Kidney (tissue), 14 donors: ENCODE data around the gene UBXN6. TPM values are rescaled to one million over a fixed set of nuclear protein-coding genes. Genes with fewer than 3 reads are reported as not detected.
A peak's percentile ranks its signal among the peaks of the same experiment; 100 is the strongest.

Experiments
- DNase-seq, 5 donors: peaks; one replicate each; pipeline ENCODE4 v3.0.0-alpha.2; 2013 to 2020
- FAIRE-seq: peaks from 2 replicates; lab custom pipeline; 2012; peaks lifted over from hg19 to GRCh38; lab: Jason Lieb, UNC
- H3K27ac ChIP-seq, 2 donors: one replicate each; pipeline ENCODE4 v1.7.0; 2013; ENCODE audit warnings: low read depth in 2 of 2, low read length in 2 of 2, inconsistent platforms in 1 of 2
- H3K27me3 ChIP-seq: one replicate; pipeline ENCODE4 v1.7.1; 2013; ENCODE audit warnings: low read length, inconsistent platforms; ENCODE audit not compliant: control insufficient read depth, insufficient read depth
- H3K36me3 ChIP-seq, 3 donors: one replicate each; pipeline versions ENCODE4 v1.7.0 to v1.7.1; 2013; ENCODE audit warnings: low read length in 3 of 3, control low read depth in 1 of 3, inconsistent platforms in 1 of 3; ENCODE audit not compliant: insufficient read depth in 3 of 3, control insufficient read depth in 2 of 3
- H3K4me1 ChIP-seq, 3 donors: one replicate each; pipeline versions ENCODE4 v1.7.0 to v1.7.1; 2013; ENCODE audit warnings: low read length in 3 of 3, inconsistent platforms in 1 of 3, low read depth in 1 of 3; ENCODE audit not compliant: control insufficient read depth in 2 of 3, insufficient read depth in 2 of 3
- H3K4me3 ChIP-seq, 3 donors: one replicate each; pipeline versions ENCODE4 v1.7.0 to v1.8.1; 2013; ENCODE audit warnings: low read length in 3 of 3, control low read depth in 1 of 3, inconsistent platforms in 1 of 3
- H3K9ac ChIP-seq, 3 donors: one replicate each; pipeline versions ENCODE4 v1.7.0 to v1.7.1; 2013; ENCODE audit warnings: low read length in 3 of 3, control low read depth in 1 of 3, inconsistent platforms in 1 of 3
- H3K9me3 ChIP-seq, 3 donors: one replicate each; pipeline versions ENCODE4 v1.7.0 to v1.7.1; 2013; ENCODE audit warnings: low read length in 3 of 3, control low read depth in 1 of 3, inconsistent platforms in 1 of 3; ENCODE audit not compliant: control insufficient read depth in 2 of 3, insufficient read depth in 1 of 3
- intact Hi-C: fragments of 100-400 bp; cut with DNase I; formaldehyde crosslinking; loops from one replicate; pipeline ENCODE4 v1.11.1; 2022
- polyA plus RNA-seq: library from polyadenylated mRNA; stranded (reverse); fragments of 350-450 nt; fragmentation: Illumina TruSeq; extraction: RNeasy Lipid Tissue Mini Kit (QIAGEN cat#74804); gene quantifications from one replicate; pipeline ENCODE4 v1.2.3, GENCODE V29; 2014; ENCODE audit warnings: low read depth, low replicate concordance; ENCODE audit not compliant: insufficient read depth
- total RNA-seq: library from RNA; stranded (reverse); fragmentation: NEBNext Ultra II Directional; extraction: Animal tissue kit (Norgen Biotek cat#: 25700); gene quantifications from one replicate; pipeline ENCODE4 v1.2.1, GENCODE V29; 2021
- TF ChIP-seq, protein P1 (sequence below): IDR thresholded peaks from 3 replicates; pipeline ENCODE4 v1.5.1; 2012; ENCODE audit warnings: mild to moderate bottlenecking, moderate library complexity, borderline replicate concordance; ENCODE audit not compliant: insufficient read depth; ENCODE audit errors: extremely low read depth
- donor health status: control.
- donor health status: control.
- donor health status: control.
- donor health status: control.
- donor health status: control.
- donor health status: DM: yes; HTN: yes; CAD: no.
- donor health status: Normal renal cell carcinoma (clear cell type).

The UBXN6 gene
- total and polyA plus RNA-seq, 2 donors from 2014 or later: 110 to 177 TPM

DNA sequence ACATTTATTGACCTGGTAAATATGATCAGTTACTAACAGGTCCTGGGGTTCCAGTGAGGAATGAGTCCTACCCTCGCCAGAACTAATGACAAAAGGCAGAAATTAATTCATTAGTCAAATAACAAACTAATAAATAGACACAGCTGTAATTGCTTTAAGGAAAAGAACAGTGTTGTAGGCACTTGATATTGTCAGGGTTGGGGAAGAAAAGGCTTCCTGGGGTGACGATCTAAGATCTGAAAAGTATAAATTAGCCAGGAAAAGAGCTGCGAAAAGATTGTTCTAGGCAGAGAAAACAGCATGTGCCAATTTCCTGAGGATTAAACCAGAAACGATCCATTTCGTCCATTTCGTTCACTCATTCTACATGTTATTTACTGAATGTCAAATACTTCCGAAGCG lies 55.8 kb downstream of the UBXN6 start:
- H3K9ac ChIP-seq: peak overlapping the region; percentile 71 to 76 (median 75)
- no peaks in the 10 kb centered on the region for H3K27me3 ChIP-seq
- peak overlapping the region; percentile 61 to 80 (median 75) for H3K4me3 ChIP-seq
- no peak for FAIRE-seq
- intact Hi-C loops: no loop called here
- H3K36me3 ChIP-seq: peaks cover 0 to 6% (median 0%) of the 10 kb centered on the region in 3 donors
- TF ChIP-seq, protein P1, sequence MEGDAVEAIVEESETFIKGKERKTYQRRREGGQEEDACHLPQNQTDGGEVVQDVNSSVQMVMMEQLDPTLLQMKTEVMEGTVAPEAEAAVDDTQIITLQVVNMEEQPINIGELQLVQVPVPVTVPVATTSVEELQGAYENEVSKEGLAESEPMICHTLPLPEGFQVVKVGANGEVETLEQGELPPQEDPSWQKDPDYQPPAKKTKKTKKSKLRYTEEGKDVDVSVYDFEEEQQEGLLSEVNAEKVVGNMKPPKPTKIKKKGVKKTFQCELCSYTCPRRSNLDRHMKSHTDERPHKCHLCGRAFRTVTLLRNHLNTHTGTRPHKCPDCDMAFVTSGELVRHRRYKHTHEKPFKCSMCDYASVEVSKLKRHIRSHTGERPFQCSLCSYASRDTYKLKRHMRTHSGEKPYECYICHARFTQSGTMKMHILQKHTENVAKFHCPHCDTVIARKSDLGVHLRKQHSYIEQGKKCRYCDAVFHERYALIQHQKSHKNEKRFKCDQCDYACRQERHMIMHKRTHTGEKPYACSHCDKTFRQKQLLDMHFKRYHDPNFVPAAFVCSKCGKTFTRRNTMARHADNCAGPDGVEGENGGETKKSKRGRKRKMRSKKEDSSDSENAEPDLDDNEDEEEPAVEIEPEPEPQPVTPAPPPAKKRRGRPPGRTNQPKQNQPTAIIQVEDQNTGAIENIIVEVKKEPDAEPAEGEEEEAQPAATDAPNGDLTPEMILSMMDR: no peak
- H3K9me3 ChIP-seq: no peaks in the 10 kb centered on the region
- DNase-seq: no peak
- H3K27ac ChIP-seq: peak overlapping the region; percentile 86 to 93
- peaks cover 0 to 28% (median 27%) of the 10 kb centered on the region in 3 donors for H3K4me1 ChIP-seq

DNA sequence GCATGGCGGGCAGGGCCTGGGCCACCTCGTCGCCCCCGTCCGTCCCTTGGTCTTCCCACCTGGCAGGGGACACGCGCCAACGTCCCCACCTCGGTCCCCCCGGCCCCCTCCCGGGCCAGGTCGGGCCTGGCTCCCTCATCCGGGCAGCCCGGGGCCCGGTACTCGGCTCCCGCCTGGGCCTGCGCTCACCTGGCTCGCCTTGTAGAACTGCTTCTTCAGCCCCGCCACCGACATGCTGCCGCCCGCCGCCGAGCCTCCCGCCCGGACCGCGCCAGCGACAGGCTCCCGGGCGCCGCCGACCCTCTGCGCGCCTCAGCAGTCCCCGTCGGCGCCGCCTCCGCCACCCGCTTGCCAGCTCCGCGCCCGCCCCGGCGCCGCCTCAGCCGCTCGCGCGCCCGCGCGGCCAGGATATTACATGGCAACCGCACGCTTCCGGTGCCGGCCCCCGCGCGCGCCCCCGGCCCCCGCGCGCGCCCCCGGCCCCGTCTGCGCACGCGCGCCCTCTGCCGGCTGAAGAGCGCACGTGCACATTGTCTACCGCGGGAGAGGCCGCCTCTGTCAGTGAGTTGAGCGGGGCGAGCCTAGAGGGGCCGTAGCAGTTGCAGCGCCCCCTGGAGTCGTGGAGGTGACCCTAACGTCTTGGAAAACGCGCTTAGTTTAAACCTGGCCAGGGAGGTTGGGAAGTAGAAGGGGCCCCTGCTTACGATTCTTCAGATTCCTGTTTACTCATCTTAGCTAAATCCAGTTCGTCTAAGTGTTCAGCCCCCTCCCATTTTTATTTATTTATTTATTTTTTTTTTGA lies 57.3 kb downstream of the UBXN6 start, which contains the start of gene SH3GL1:
Gene SH3GL1, minus strand, starts transcription at position 413 of the 802 bp plus-strand sequence. Its CDS starts 179 bp downstream, at position 234.
- H3K9ac ChIP-seq: peak within 1 kb of the TSS; percentile 86 to 94 (median 91)
- H3K4me3 ChIP-seq: peak within 1 kb of the TSS; percentile 91 to 97 (median 91)
- H3K27ac ChIP-seq: peak within 1 kb of the TSS; percentile 82 to 89
- no peak for FAIRE-seq
- TF ChIP-seq, protein P1: peak; percentile 100
- H3K4me1 ChIP-seq: peaks cover 0 to 29% (median 27%) of the 10 kb centered on the region in 3 donors
- no peaks in the 10 kb centered on the region for H3K9me3 ChIP-seq
- H3K36me3 ChIP-seq: peaks cover 0 to 8% (median under 1%) of the 10 kb centered on the region in 3 donors
- intact Hi-C loops: no loop called here
- H3K27me3 ChIP-seq: no peaks in the 10 kb centered on the region
- DNase-seq: peak; percentile 93 to 98 (median 96)

DNA sequence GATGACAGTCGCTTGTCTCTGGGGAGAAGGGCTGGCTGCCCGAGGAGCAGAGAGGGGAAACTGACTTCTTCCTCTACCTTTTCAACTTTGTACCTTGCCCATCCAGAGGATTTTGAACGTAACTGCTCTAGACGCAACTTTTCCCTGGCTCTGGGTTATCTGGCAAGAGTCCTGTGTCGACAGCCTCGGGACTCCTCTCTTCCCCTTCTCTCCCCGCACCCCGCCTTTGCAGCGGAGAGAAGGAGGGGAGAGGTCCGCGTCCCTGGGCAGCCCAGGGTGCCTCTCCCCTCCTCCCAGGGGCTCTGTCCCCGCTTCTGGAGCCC lies 57.8 kb downstream of the UBXN6 start:
- Histone ChIP-seq H3K4me3 (peak overlapping the region; percentile 91 to 97 (median 91)), H3K4me1 (peaks cover 0 to 29% (median 29%) of the 10 kb centered on the region in 3 donors), H3K9me3 (no peaks in the 10 kb centered on the region), H3K9ac (peak overlapping the region; percentile 86 to 94 (median 91)), H3K27me3 (no peaks in the 10 kb centered on the region), H3K36me3 (peaks cover 2 to 13% (median 3%) of the 10 kb centered on the region in 3 donors), H3K27ac (peak overlapping the region; percentile 82 to 89)
- intact Hi-C loops: no loop called here
- DNase-seq: peak in 1 of 5 donors; percentile 70
- no peak for FAIRE-seq
- TF ChIP-seq, protein P1: no peak
